Measurements from ENCODE around the gene BRIX1.

DNA sequence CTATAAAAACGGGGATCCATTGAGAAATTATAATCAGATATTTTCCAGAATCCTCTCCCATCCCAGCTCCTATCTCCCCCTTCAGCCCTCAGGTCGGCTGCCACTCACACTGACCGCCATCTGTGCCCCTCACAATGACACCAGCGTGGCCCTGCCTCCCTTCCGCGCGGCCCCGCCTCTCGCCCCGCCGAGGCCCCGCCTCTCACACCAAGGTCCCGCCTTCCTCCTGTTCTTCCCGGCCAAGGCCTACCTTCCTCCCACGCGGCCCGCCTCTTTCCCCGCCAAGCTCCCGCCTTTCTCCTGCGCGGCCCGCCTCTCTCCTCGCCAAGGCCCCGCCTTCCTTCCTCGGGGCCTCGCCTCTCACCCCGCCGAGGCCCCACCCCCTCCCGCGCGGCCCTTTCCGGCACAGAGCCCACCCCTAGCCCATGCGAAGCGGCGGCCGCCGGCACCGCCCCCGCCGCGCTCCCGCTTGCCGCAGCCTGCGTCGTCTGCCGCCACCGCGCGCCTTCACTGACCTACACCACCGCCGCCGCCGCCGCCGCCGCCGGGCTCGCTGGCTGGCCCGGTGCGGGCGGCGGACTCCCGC, 13.7 kb downstream of the BRIX1 start, which contains the start of gene DNAJC21:
- TF ChIP-seq, protein P1, sequence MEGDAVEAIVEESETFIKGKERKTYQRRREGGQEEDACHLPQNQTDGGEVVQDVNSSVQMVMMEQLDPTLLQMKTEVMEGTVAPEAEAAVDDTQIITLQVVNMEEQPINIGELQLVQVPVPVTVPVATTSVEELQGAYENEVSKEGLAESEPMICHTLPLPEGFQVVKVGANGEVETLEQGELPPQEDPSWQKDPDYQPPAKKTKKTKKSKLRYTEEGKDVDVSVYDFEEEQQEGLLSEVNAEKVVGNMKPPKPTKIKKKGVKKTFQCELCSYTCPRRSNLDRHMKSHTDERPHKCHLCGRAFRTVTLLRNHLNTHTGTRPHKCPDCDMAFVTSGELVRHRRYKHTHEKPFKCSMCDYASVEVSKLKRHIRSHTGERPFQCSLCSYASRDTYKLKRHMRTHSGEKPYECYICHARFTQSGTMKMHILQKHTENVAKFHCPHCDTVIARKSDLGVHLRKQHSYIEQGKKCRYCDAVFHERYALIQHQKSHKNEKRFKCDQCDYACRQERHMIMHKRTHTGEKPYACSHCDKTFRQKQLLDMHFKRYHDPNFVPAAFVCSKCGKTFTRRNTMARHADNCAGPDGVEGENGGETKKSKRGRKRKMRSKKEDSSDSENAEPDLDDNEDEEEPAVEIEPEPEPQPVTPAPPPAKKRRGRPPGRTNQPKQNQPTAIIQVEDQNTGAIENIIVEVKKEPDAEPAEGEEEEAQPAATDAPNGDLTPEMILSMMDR (IDR thresholded peaks at IDR 0.05) = no peak
- peak; percentile 43 to 58 for TF ChIP-seq POLR2A (IDR thresholded peaks at IDR 0.05)
